ENCODE results near the gene TMEM184B. TPM values are rescaled to one million over a fixed set of nuclear protein-coding genes. Genes with fewer than 3 reads are reported as not detected.

Gene TMEM184B
- total and polyA plus RNA-seq, 9 donors = 15.3 to 48.3 (median 38.2) TPM

DNA sequence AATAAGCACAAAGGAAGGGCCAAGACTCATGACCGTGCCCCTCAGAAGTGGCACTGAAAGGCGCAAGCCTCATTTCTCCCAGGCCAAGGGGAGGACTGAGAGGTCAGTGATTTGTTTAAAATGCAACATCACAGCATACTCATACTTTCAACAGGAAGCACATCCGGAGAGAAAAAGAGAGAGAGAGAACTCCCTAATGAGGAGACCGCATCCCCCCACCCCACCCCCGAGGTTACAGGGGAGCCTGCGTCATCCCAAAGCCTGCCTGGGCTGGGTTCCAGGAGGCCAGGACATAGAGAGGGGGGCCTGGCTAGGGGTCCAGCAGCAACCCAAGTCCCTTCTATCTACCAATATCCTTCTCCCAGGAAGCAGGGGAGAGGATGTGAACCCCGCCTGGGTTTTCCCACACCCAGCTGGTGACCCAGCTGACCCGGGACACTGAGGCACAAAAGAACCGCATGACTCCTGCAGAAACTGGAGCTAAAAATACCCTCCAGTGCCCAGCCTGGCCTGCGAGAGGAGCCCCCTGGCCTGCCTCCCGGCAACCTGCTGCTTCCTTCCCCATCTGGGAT, 40.7 kb upstream of the TMEM184B start:
- no peaks in the 10 kb centered on the region for H3K9me3 ChIP-seq
- H3K36me3 ChIP-seq = no peaks in the 10 kb centered on the region
- peaks cover 27% of the 10 kb centered on the region for H3K4me1 ChIP-seq (ENCODE audit: insufficient read depth)
- 7 to 12% (median 11%) methylated on average over 10 to 11 of the region's 11 CpGs for WGBS, 3 donors
- H3K4me3 ChIP-seq = peak overlapping the region; percentile 59
- intact Hi-C loops (cut with DNase I) = loop anchor here in 2 of 4 donors (5.0 to 10.0 kb wide), 2 partner anchors 41 to 191 kb away; partner anchors contain the start of genes DDX17 (in 1 of the 2) and TMEM184B (in 1 of the 2)
- peak; percentile 93 to 95 (median 93) for DNase-seq
- no peak for TF ChIP-seq EP300 (IDR thresholded peaks at IDR 0.05)
- TF ChIP-seq POLR2A (IDR thresholded peaks at IDR 0.05) = peak; percentile 10
- peak overlapping the region; percentile 95 to 97 for H3K27ac ChIP-seq
- no peaks in the 10 kb centered on the region for H3K27me3 ChIP-seq

GRCh38 chr22:38312261-38312800, 39.5 kb upstream of the TMEM184B start:
- no peak overlapping the region for H3K4me3 ChIP-seq
- H3K9me3 ChIP-seq = no peaks in the 10 kb centered on the region
- H3K27ac ChIP-seq = peak overlapping the region; percentile 95 to 97
- peaks cover 27% of the 10 kb centered on the region for H3K4me1 ChIP-seq (ENCODE audit: insufficient read depth)
- 77 to 84% (median 78%) methylated on average over 7 of the region's 7 CpGs for WGBS, 3 donors
- DNase-seq = peak in 1 of 5 donors; percentile 31
- TF ChIP-seq EP300 (IDR thresholded peaks at IDR 0.05) (no peak), POLR2A (IDR thresholded peaks at IDR 0.05) (no peak)
- TF ChIP-seq, protein P1, sequence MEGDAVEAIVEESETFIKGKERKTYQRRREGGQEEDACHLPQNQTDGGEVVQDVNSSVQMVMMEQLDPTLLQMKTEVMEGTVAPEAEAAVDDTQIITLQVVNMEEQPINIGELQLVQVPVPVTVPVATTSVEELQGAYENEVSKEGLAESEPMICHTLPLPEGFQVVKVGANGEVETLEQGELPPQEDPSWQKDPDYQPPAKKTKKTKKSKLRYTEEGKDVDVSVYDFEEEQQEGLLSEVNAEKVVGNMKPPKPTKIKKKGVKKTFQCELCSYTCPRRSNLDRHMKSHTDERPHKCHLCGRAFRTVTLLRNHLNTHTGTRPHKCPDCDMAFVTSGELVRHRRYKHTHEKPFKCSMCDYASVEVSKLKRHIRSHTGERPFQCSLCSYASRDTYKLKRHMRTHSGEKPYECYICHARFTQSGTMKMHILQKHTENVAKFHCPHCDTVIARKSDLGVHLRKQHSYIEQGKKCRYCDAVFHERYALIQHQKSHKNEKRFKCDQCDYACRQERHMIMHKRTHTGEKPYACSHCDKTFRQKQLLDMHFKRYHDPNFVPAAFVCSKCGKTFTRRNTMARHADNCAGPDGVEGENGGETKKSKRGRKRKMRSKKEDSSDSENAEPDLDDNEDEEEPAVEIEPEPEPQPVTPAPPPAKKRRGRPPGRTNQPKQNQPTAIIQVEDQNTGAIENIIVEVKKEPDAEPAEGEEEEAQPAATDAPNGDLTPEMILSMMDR (IDR thresholded peaks at IDR 0.05) = no peak
- intact Hi-C loops (cut with DNase I) = loop anchor here in 2 of 4 donors (5.0 to 10.0 kb wide), 2 partner anchors 40 to 192 kb away; partner anchors contain the start of genes DDX17 (in 1 of the 2) and TMEM184B (in 1 of the 2)
- no peaks in the 10 kb centered on the region for H3K27me3 ChIP-seq
- H3K36me3 ChIP-seq = no peaks in the 10 kb centered on the region

DNA sequence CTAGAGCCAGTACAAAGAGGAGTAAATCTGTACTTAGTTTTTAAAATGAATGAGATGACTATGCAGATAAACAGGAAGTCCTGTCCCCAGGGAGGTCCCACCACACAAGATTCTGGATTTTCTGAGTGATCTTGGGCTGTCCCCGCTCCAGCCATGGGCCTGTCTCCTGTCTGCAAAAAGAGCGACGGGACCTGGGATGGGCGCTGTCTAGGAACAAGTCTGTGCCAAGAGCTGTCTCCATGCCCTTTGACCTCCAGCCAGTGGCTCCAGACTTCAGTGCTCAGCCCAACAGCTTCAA, 38.5 kb upstream of the TMEM184B start:
- TF ChIP-seq, protein P1 (IDR thresholded peaks at IDR 0.05) = no peak
- TF ChIP-seq POLR2A (IDR thresholded peaks at IDR 0.05) = no peak
- TF ChIP-seq EP300 (IDR thresholded peaks at IDR 0.05) = no peak
- H3K27ac ChIP-seq = peak overlapping the region in 1 of 2 donors; percentile 58
- 60 to 71% (median 65%) methylated on average over 4 of the region's 4 CpGs for WGBS, 3 donors
- H3K36me3 ChIP-seq = no peaks in the 10 kb centered on the region
- H3K27me3 ChIP-seq = no peaks in the 10 kb centered on the region
- intact Hi-C loops (cut with DNase I) = loop anchor here in 2 of 4 donors (5.0 to 10.0 kb wide), 2 partner anchors 39 to 194 kb away; partner anchors contain the start of genes DDX17 (in 1 of the 2) and TMEM184B (in 1 of the 2)
- peaks cover 29% of the 10 kb centered on the region for H3K4me1 ChIP-seq (ENCODE audit: insufficient read depth)
- no peaks in the 10 kb centered on the region for H3K9me3 ChIP-seq
- DNase-seq = no peak
- H3K4me3 ChIP-seq = no peak overlapping the region

GRCh38 chr22:38310518-38311322, 37.9 kb upstream of the TMEM184B start:
- TF ChIP-seq, protein P1 (IDR thresholded peaks at IDR 0.05) = no peak
- TF ChIP-seq EP300 (IDR thresholded peaks at IDR 0.05) = no peak
- TF ChIP-seq POLR2A (IDR thresholded peaks at IDR 0.05) = no peak
- Histone ChIP-seq H3K27me3 (no peaks in the 10 kb centered on the region), H3K4me3 (no peak overlapping the region), H3K27ac (peak overlapping the region; percentile 40 to 58), H3K4me1 (ENCODE audit: insufficient read depth) (peaks cover 31% of the 10 kb centered on the region), H3K36me3 (no peaks in the 10 kb centered on the region), H3K9me3 (no peaks in the 10 kb centered on the region)
- 59 to 64% (median 60%) methylated on average over 18 of the region's 18 CpGs for WGBS, 3 donors
- intact Hi-C loops (cut with DNase I) = loop anchor here in 2 of 4 donors (5.0 to 10.0 kb wide), 2 partner anchors 38 to 194 kb away; partner anchors contain the start of genes DDX17 (in 1 of the 2) and TMEM184B (in 1 of the 2)
- DNase-seq = peak in 1 of 5 donors; percentile 41

All from ovary (tissue), 9 donors.